A673 (cell line): ENCODE data around the gene PM20D1. TPM values are rescaled to one million over a fixed set of nuclear protein-coding genes. Genes with fewer than 3 reads are reported as not detected.
"Not testable (repeated sequence)": the region's sequence is repeated elsewhere in the genome, so short reads cannot be mapped to it uniquely, and the experiment has no call there.

Experiments used
- BruUV-seq: library from RNA; stranded (reverse); fragments of 400-500 nt; replicated peaks from 2 replicates; lab custom pipeline; 2021; lab: Mats Ljungman, UMichigan
- CTCF ChIA-PET: fragments of 300-600 bp; sonication (Branson Sonifier 250); formaldehyde crosslinking; loops from one replicate; lab custom pipeline; 2022; ENCODE audit warnings: antibody characterized with exemption; lab: Charles Lee
- POLR2A ChIA-PET: fragments of 300-600 bp; sonication (Branson Sonifier 250); formaldehyde crosslinking; loops from one replicate; lab custom pipeline; 2022; ENCODE audit warnings: antibody characterized with exemption; ENCODE audit not compliant: low non-redundant PET; lab: Charles Lee
- DNase-seq: peaks from one replicate; pipeline ENCODE4 v3.0.0-alpha.2; 2015; ENCODE audit warnings: low spot score
- H3K27ac ChIP-seq: fragments of 200-600 bp; sonication (generic); 2 replicates; pipeline ENCODE4 v1.5.1; 2016; ENCODE audit warnings: mixed run types, low read depth, mild to moderate bottlenecking, mixed read lengths, antibody characterized with exemption, low read length; ENCODE audit not compliant: poor library complexity, severe bottlenecking
- H3K27me3 ChIP-seq: fragments of 200-600 bp; sonication (generic); replicated peaks from 2 replicates; pipeline ENCODE4 v1.6.1; 2017; ENCODE audit warnings: mixed run types, low read depth, mild to moderate bottlenecking, mixed read lengths, antibody characterized with exemption, low read length; ENCODE audit not compliant: insufficient read depth, poor library complexity
- H3K36me3 ChIP-seq: fragments of 200-600 bp; sonication (generic); 2 replicates; pipeline ENCODE4 v1.6.1; 2016; ENCODE audit warnings: mixed run types, mild to moderate bottlenecking, mixed read lengths, antibody characterized with exemption, low read length; ENCODE audit not compliant: insufficient read depth, poor library complexity, severe bottlenecking
- H3K4me1 ChIP-seq: fragments of 200-600 bp; sonication (generic); 2 replicates; pipeline ENCODE4 v1.6.1; 2017; ENCODE audit warnings: mixed run types, mild to moderate bottlenecking, mixed read lengths, antibody characterized with exemption, low read length; ENCODE audit not compliant: insufficient read depth, poor library complexity, severe bottlenecking
- H3K4me3 ChIP-seq: fragments of 200-600 bp; sonication (generic); 2 replicates; pipeline ENCODE4 v1.5.1; 2016; ENCODE audit warnings: low read depth, mixed run types, mild to moderate bottlenecking, mixed read lengths, low read length; ENCODE audit not compliant: poor library complexity, severe bottlenecking
- H3K9me3 ChIP-seq: fragments of 200-600 bp; sonication (generic); 2 replicates; pipeline ENCODE4 v1.6.1; 2016; ENCODE audit warnings: mixed run types, low read depth, mild to moderate bottlenecking, mixed read lengths, antibody characterized with exemption, low read length; ENCODE audit not compliant: poor library complexity, severe bottlenecking
- CTCF ChIP-seq: fragments of 300-800, 200-600 bp; sonication (generic); conservative IDR thresholded peaks from 2 replicates; pipeline ENCODE4 v1.5.1; 2017; ENCODE audit warnings: low read depth, mild to moderate bottlenecking, antibody characterized with exemption, low read length, moderate library complexity, mixed read lengths
- EZH2 ChIP-seq: fragments of 200-600 bp; sonication (generic); IDR thresholded peaks from 2 replicates; pipeline ENCODE4 v1.6.1; 2017; ENCODE audit warnings: borderline replicate concordance, low read depth, mild to moderate bottlenecking, mixed read lengths, antibody characterized with exemption, low read length; ENCODE audit not compliant: poor library complexity, severe bottlenecking
- intact Hi-C: fragments of 100-400 bp; cut with micrococcal nuclease; formaldehyde crosslinking; loops from one replicate; pipeline ENCODE4 v1.10.0; 2022; ENCODE audit not compliant: unreplicated experiment
- total RNA-seq: library from RNA; stranded (reverse); gene quantifications from 2 replicates; pipeline ENCODE4 v1.2.3, GENCODE V29; 2021

The PM20D1 gene
- total RNA-seq, 1 experiment from 2014 or later = not detected

GRCh38 chr1:205826995-205827394, 22.9 kb downstream of the PM20D1 start:
- BruUV-seq = no TSS peak
- POLR2A ChIA-PET = interaction anchor here (0.6 kb wide), 1 partner anchor 22 kb away, joined by 3 read pairs; no protein-coding TSS in a partner anchor

DNA sequence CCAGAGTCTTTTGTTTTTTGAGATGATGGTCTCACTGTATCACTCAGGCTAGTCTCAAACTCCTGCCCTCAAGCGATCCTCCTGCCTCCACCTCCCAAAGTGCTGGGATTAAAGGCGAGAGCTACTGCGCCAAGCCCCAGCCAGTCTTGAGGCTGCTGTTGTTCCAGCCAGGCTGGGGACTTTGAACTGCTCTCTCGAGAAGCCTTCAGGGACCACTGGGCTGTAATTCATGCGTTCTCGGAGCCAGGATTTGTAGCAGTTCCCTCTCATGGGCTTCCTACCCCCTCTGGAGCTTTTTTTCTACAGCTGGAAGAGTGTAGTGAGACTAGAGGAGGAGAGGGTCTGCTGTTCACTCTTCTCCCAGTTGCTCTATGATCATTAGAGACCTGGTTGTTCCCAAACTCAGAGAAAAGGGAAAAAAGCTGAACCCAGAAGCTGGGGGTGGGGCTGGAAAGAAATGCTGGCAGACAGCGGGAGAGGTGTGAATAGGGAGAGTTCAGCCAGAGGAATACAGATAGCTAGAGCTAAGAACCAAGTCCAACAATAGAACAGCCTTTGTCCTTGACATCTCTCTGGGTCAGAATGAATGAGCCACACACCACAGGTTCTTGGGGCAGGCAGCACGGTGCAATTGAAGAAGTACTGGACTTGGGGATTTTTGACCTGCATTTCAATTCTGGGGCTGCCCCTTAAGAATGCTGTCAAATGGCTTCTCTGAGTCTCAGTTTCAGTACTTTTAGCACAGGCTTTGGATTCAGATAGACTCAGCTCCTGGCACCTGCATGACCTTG, 23.7 kb downstream of the PM20D1 start:
- H3K36me3 ChIP-seq = no peaks in the 10 kb centered on the region
- no TSS peak for BruUV-seq
- TF ChIP-seq EZH2 (no peak), CTCF (no peak)
- ChIA-PET CTCF (no interaction called here), POLR2A (no interaction called here)
- DNase-seq = no peak
- no peaks in the 10 kb centered on the region for H3K4me1 ChIP-seq
- peaks cover 12% of the 10 kb centered on the region for H3K27me3 ChIP-seq
- intact Hi-C loops = no loop called here
- no peak overlapping the region for H3K4me3 ChIP-seq
- H3K27ac ChIP-seq = no peak overlapping the region
- no peaks in the 10 kb centered on the region for H3K9me3 ChIP-seq

More at GRCh38 chr1:205826995-205827394, 22.9 kb downstream of the PM20D1 start:
- H3K4me3 ChIP-seq = no peak overlapping the region
- peaks cover 12% of the 10 kb centered on the region for H3K27me3 ChIP-seq
- CTCF ChIA-PET = no interaction called here
- TF ChIP-seq CTCF = no peak
- no peak for TF ChIP-seq EZH2
- no peak overlapping the region for H3K27ac ChIP-seq
- H3K9me3 ChIP-seq = no peaks in the 10 kb centered on the region
- H3K36me3 ChIP-seq = no peaks in the 10 kb centered on the region
- DNase-seq = no peak
- H3K4me1 ChIP-seq = no peaks in the 10 kb centered on the region
- intact Hi-C loops = no loop called here

DNA sequence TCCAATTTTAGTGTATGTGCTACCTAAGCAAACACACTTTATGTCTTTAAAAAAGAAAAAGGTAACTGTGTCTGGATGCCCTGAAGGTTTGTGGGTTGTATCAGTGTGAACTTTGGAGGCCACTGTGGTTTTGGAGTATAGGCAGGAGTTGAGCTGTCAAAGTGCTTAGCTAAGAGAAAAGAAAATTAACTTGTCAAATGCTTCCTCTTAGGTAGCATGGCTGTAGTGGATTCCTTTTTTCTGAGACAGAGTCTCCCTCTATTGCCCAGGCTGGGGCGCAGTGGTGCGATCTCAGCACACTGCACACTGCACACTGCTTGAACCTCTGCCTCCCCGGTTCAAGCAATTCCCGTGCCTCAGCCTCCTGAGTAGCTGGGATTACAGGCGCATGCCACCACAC, 25.8 kb downstream of the PM20D1 start:
- BruUV-seq = no TSS peak
- Histone ChIP-seq H3K27ac (no peak overlapping the region), H3K9me3 (no peaks in the 10 kb centered on the region), H3K36me3 (no peaks in the 10 kb centered on the region), H3K4me1 (no peaks in the 10 kb centered on the region), H3K27me3 (peaks cover 16% of the 10 kb centered on the region), H3K4me3 (no peak overlapping the region)
- intact Hi-C loops = no loop called here
- ChIA-PET CTCF (no interaction called here), POLR2A (no interaction called here)
- no peak for DNase-seq
- TF ChIP-seq EZH2 = no peak
- TF ChIP-seq CTCF = no peak

DNA sequence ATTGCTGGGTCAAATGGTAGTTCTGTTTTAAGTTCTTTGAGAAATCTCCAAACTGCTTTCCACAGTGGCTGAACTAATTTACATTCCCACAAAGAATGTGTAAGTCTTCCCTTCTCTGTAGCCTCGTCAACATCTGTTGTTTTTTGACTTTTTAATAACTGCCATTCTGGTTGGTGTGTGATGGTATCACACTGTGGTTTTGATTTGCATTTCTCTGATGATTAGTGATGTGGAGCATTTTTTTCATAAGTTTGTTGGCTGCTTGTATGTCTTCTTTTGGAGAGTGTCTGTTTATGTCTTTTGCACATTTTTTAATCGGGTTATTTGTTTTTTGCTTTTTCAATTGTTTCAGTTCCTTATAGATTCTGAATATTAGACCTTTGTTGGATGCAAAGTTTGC, 26.7 kb downstream of the PM20D1 start:
- DNase-seq, POLR2A ChIA-PET, H3K4me1 ChIP-seq, H3K36me3 ChIP-seq, CTCF ChIA-PET, H3K9me3 ChIP-seq, BruUV-seq, intact Hi-C loops, H3K4me3 ChIP-seq, H3K27ac ChIP-seq: not testable (repeated sequence)
- peaks cover 24% of the 10 kb centered on the region for H3K27me3 ChIP-seq
